Central memory CD4-positive, alpha-beta T cell (primary cell): ENCODE measurements around the gene DLG2.
"Not testable (repeated sequence)": the region's sequence is repeated elsewhere in the genome, so short reads cannot be mapped to it uniquely, and the experiment has no call there.

Source experiments
- DNase-seq: peaks from one replicate; pipeline ENCODE4 v3.0.0; 2022

The DLG2 gene

GRCh38 chr11:84887055-84887629 is 740.0 kb downstream of the DLG2 start:
- no peak for DNase-seq

GRCh38 chr11:84886344-84886743 is 740.8 kb downstream of the DLG2 start:
- DNase-seq: no peak

- no peak for DNase-seq
Observed at GRCh38 chr11:84884836-84885235, 742.3 kb downstream of the DLG2 start.

- DNase-seq: no peak
Observed at GRCh38 chr11:84882056-84882455, 745.1 kb downstream of the DLG2 start.

- DNase-seq: no peak
Observed at GRCh38 chr11:84871116-84871515, 756.0 kb downstream of the DLG2 start.

- no peak for DNase-seq
Observed at GRCh38 chr11:84870486-84870885, 756.7 kb downstream of the DLG2 start.

GRCh38 chr11:84866922-84867321 is 760.2 kb downstream of the DLG2 start:
- no peak for DNase-seq

GRCh38 chr11:84865791-84866535 is 761.2 kb downstream of the DLG2 start:
- no peak for DNase-seq

- no peak for DNase-seq
Observed at GRCh38 chr11:84865257-84865656, 761.9 kb downstream of the DLG2 start.

GRCh38 chr11:84857746-84858145 is 769.4 kb downstream of the DLG2 start:
- DNase-seq: no peak

GRCh38 chr11:84855508-84856245 is 771.5 kb downstream of the DLG2 start:
- DNase-seq: no peak

GRCh38 chr11:84854498-84854880 is 772.7 kb downstream of the DLG2 start:
- DNase-seq: no peak

GRCh38 chr11:84853841-84854497 is 773.2 kb downstream of the DLG2 start:
- no peak for DNase-seq

GRCh38 chr11:84847842-84848241 is 779.3 kb downstream of the DLG2 start:
- no peak for DNase-seq

- not testable (repeated sequence) for DNase-seq
Observed at GRCh38 chr11:84840201-84840600, 786.9 kb downstream of the DLG2 start.

GRCh38 chr11:84837402-84838069 is 789.6 kb downstream of the DLG2 start:
- DNase-seq: no peak

- no peak for DNase-seq
Observed at GRCh38 chr11:84836371-84836770, 790.8 kb downstream of the DLG2 start.

GRCh38 chr11:84833488-84834088 is 793.6 kb downstream of the DLG2 start:
- DNase-seq: no peak

- DNase-seq: no peak
Observed at GRCh38 chr11:84830372-84830771, 796.8 kb downstream of the DLG2 start.

GRCh38 chr11:84829162-84829561 is 798.0 kb downstream of the DLG2 start:
- DNase-seq: no peak

- no peak for DNase-seq
Observed at GRCh38 chr11:84828616-84829015, 798.5 kb downstream of the DLG2 start.

- no peak for DNase-seq
Observed at GRCh38 chr11:84825106-84825660, 802.0 kb downstream of the DLG2 start.
